Esophagus muscularis mucosa (tissue), 3 donors: ENCODE data around the gene AAR2.

ENCODE experiments used
- POLR2A ChIP-seq: fragments of 450-650 bp; IDR thresholded peaks from one replicate; pipeline ENCODE4 v1.6.1; 2017; ENCODE audit warnings: antibody characterized with exemption, moderate library complexity, mild to moderate bottlenecking, low read depth
- POLR2AphosphoS5 ChIP-seq, 2 donors: sonication (generic); formaldehyde crosslinking; IDR thresholded peaks; one replicate each; pipeline ENCODE4 v1.6.1; 2017; ENCODE audit warnings: antibody characterized with exemption in 2 of 2
- TF ChIP-seq, protein P1 (sequence below), 3 experiments: fragments of 200-600 bp in 2 of 3; fragments of 450-650 bp in 1 of 3; sonication (generic) in 2 of 3; IDR thresholded peaks; one replicate each; pipeline ENCODE4 v1.5.1; 2017 to 2019; ENCODE audit warnings: antibody characterized with exemption in 3 of 3, mild to moderate bottlenecking in 2 of 3, moderate library complexity in 1 of 3

DNA sequence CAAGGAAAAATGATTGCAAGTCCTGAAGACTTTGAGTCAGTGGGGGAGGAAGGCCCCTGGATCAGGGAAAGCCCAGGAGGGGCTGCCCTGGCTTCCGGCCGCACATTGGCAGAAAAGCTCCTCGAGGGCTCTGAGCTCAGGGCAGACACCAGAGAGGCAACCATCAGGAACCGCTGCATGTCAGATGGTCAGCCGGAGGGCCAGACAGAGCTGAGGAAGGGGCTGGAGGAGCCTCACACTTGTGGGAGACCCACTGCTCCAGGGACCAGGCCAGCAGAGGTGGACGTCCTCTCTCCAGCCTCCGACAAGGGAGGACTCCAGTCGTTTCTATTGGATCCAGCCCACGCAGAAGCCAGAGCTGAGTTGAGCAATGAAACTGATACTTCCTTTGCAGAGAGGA is 30.2 kb upstream of the AAR2 start:
- TF ChIP-seq, protein P1, sequence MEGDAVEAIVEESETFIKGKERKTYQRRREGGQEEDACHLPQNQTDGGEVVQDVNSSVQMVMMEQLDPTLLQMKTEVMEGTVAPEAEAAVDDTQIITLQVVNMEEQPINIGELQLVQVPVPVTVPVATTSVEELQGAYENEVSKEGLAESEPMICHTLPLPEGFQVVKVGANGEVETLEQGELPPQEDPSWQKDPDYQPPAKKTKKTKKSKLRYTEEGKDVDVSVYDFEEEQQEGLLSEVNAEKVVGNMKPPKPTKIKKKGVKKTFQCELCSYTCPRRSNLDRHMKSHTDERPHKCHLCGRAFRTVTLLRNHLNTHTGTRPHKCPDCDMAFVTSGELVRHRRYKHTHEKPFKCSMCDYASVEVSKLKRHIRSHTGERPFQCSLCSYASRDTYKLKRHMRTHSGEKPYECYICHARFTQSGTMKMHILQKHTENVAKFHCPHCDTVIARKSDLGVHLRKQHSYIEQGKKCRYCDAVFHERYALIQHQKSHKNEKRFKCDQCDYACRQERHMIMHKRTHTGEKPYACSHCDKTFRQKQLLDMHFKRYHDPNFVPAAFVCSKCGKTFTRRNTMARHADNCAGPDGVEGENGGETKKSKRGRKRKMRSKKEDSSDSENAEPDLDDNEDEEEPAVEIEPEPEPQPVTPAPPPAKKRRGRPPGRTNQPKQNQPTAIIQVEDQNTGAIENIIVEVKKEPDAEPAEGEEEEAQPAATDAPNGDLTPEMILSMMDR (IDR thresholded peaks at IDR 0.05), result no peak
- TF ChIP-seq POLR2AphosphoS5 (IDR thresholded peaks at IDR 0.05), result no peak
- TF ChIP-seq POLR2A, result no peak
